ENCODE results near the gene INPP5E. TPM values are rescaled to one million over a fixed set of nuclear protein-coding genes. Genes with fewer than 3 reads are reported as not detected.

INPP5E gene
- total RNA-seq, 1 donor = 8.3 TPM

DNA sequence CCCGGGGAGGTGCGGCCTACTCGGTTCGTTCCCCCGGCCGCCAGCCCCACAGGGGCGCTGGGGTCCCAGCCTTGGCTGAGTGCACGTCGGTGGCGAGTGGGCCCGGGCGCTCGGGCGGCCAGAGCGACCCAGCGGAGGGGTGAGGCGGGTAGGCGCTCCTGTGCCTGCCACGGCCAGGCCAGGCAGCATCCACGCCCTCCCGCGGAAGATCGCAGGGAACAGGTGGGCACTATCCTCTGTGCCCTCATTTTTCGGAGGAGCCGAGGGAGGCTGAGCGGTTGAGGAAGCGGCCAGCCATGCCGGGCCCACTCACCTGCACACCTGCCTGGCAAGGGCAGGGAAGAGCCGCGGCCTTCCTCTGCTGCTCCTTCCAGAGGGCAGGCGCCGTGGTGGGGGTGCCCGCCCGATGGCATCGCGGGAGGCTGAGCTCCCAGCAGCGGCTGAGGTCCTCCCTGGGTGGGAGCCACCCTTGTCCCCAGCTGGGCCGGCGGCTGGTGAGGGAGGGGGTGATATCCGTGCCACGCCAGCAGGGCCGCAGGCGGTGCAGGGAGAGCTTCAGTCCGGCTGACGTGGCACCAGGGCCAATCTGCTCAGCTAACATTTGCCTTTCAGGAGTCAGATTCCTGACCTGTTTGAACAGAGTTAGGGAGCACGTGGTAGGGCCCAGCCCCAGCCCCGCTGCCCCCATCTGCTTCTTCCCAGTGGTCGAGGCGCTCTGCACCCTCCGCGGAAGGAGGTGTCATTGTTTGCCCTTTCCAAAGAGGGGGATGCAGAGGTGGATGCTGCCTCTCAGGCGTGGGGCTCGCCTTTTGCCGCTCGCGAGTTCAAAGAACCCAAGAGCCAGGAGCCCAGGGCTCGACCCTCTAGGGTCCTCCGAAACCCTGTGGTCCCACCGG is 44.8 kb upstream of the INPP5E start:
- H3K79me2 ChIP-seq (ENCODE audit: insufficient read depth, low read length) = peaks cover 32% of the 10 kb centered on the region
- H3K4me1 ChIP-seq (ENCODE audit: insufficient read depth, low read length) = peaks cover 18% of the 10 kb centered on the region
- H2AFZ ChIP-seq (ENCODE audit: low read length) = peak overlapping the region; percentile 86
- H3K4me2 ChIP-seq (ENCODE audit: insufficient read depth, low read length) = peak overlapping the region; percentile 96
- H3K36me3 ChIP-seq (ENCODE audit: insufficient read depth, low read length) = peaks cover 6% of the 10 kb centered on the region
- no peaks in the 10 kb centered on the region for H3K27me3 ChIP-seq (ENCODE audit: insufficient read depth, low read length)
- no peaks in the 10 kb centered on the region for H3K9me3 ChIP-seq (ENCODE audit: low read depth, low read length)
- peak overlapping the region; percentile 84 for H3K4me3 ChIP-seq (ENCODE audit: insufficient read depth, low read length)
- peaks cover 33% of the 10 kb centered on the region for H4K20me1 ChIP-seq (ENCODE audit: insufficient read depth, low read length)
- DNase-seq (ENCODE audit: insufficient read length, low spot score, missing footprints) = no peak
- no peak for TF ChIP-seq CTCF (IDR thresholded peaks at IDR 0.05; ENCODE audit: extremely low read depth, low read depth, low read length)
- H3K27ac ChIP-seq (ENCODE audit: low read depth, low read length) = peak overlapping the region; percentile 94

GRCh38 chr9:136483589-136484152 is 44.0 kb upstream of the INPP5E start:
- H4K20me1 ChIP-seq (ENCODE audit: insufficient read depth, low read length) = peaks cover 39% of the 10 kb centered on the region
- no peak for TF ChIP-seq CTCF (IDR thresholded peaks at IDR 0.05; ENCODE audit: extremely low read depth, low read depth, low read length)
- H3K4me1 ChIP-seq (ENCODE audit: insufficient read depth, low read length) = peaks cover 18% of the 10 kb centered on the region
- no peaks in the 10 kb centered on the region for H3K9me3 ChIP-seq (ENCODE audit: low read depth, low read length)
- H3K27me3 ChIP-seq (ENCODE audit: insufficient read depth, low read length) = no peaks in the 10 kb centered on the region
- H3K4me2 ChIP-seq (ENCODE audit: insufficient read depth, low read length) = peak overlapping the region; percentile 96
- peaks cover 40% of the 10 kb centered on the region for H3K79me2 ChIP-seq (ENCODE audit: insufficient read depth, low read length)
- H3K36me3 ChIP-seq (ENCODE audit: insufficient read depth, low read length) = peaks cover 6% of the 10 kb centered on the region
- peak overlapping the region; percentile 94 for H3K27ac ChIP-seq (ENCODE audit: low read depth, low read length)
- H2AFZ ChIP-seq (ENCODE audit: low read length) = peak overlapping the region; percentile 94
- peak; percentile 100 for DNase-seq (ENCODE audit: insufficient read length, low spot score, missing footprints)
- H3K4me3 ChIP-seq (ENCODE audit: insufficient read depth, low read length) = peak overlapping the region; percentile 84

DNA sequence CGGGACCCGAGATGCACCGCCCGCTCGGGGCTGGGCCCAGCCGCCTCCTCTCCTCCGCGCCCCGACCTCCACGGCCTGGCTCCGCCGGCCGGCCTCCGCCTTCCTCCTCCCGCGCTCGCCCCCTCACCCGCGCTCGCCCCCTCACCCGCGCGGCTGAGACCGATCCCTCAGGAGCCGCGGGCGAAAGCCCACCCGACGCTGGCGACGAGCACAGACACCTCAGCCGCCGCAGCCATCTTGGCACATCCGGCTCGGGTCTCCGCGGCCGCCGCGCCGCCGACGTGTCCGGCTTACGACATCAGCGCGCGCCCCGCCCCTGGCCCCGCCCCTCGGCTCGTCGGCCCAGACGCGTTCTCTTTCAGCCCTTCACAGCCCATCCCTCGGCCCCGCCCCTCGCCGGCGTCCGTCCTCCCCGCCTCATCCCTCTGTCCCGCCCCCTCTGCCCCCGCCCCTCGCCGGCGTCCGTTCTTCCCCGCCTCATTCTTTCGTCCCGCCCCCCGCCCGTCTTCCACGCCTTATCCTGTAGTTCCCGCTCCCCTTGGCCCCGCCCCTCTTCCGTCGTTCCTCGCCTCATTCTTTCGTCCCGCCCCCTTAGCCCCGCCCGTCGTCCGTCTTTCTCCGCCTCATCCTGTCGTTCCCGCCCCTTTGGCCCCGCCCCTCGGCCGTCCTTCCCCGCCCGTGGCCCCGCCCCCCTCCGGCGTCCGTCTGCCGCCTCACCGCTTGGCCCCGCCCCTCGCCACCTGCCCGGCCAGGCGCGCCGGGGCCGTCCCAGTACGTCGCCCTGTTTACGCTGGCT is 43.3 kb upstream of the INPP5E start, which contains the start of gene SEC16A:
SEC16A (minus strand) TSS at position 248 of the 796 bp plus-strand sequence. CDS start 5,425 bp downstream, outside the sequence.
- peaks cover 45% of the 10 kb centered on the region for H4K20me1 ChIP-seq (ENCODE audit: insufficient read depth, low read length)
- TF ChIP-seq CTCF (IDR thresholded peaks at IDR 0.05; ENCODE audit: extremely low read depth, low read depth, low read length) = no peak
- H3K4me3 ChIP-seq (ENCODE audit: insufficient read depth, low read length) = peak within 1 kb of the TSS; percentile 98
- H3K27ac ChIP-seq (ENCODE audit: low read depth, low read length) = peak within 1 kb of the TSS; percentile 99
- no peaks in the 10 kb centered on the region for H3K27me3 ChIP-seq (ENCODE audit: insufficient read depth, low read length)
- H3K4me1 ChIP-seq (ENCODE audit: insufficient read depth, low read length) = peaks cover 18% of the 10 kb centered on the region
- peak; percentile 99 for DNase-seq (ENCODE audit: insufficient read length, low spot score, missing footprints)
- peaks cover 9% of the 10 kb centered on the region for H3K36me3 ChIP-seq (ENCODE audit: insufficient read depth, low read length)
- H2AFZ ChIP-seq (ENCODE audit: low read length) = peak within 1 kb of the TSS; percentile 94
- H3K79me2 ChIP-seq (ENCODE audit: insufficient read depth, low read length) = peaks cover 46% of the 10 kb centered on the region
- H3K9me3 ChIP-seq (ENCODE audit: low read depth, low read length) = no peaks in the 10 kb centered on the region
- H3K4me2 ChIP-seq (ENCODE audit: insufficient read depth, low read length) = peak within 1 kb of the TSS; percentile 100

Data from osteoblast (primary cell).